CD14-positive monocyte (primary cell): ENCODE data around the gene ESPNL. TPM values are rescaled to one million over a fixed set of nuclear protein-coding genes. Genes with fewer than 3 reads are reported as not detected.

Experiments used
- DNase-seq, 3 donors: peaks; one replicate each; pipeline ENCODE4 v3.0.0-alpha.2; 2011 to 2022
- H2AFZ ChIP-seq: 2 replicates; pipeline ENCODE4 v1.6.0; 2012; ENCODE audit warnings: mild to moderate bottlenecking, low read depth, low read length, inconsistent platforms; ENCODE audit not compliant: insufficient read depth, poor library complexity, severe bottlenecking
- H3K27ac ChIP-seq, 2 donors: 1 replicate in 1 of 2; 2 replicates in 1 of 2; pipeline ENCODE4 v1.5.1; 2012 to 2013; ENCODE audit warnings: low read length in 2 of 2, control low read depth in 1 of 2, inconsistent platforms in 1 of 2, low read depth in 1 of 2, mild to moderate bottlenecking in 1 of 2
- H3K27me3 ChIP-seq, 2 donors: one replicate each; pipeline versions ENCODE4 v1.6.0 to v1.6.1; 2011 to 2013; ENCODE audit warnings: low read length in 2 of 2; ENCODE audit not compliant: control insufficient read depth in 2 of 2, insufficient read depth in 2 of 2
- H3K36me3 ChIP-seq, 2 donors: replicated peaks in 1 of 2; 1 replicate in 1 of 2; 2 replicates in 1 of 2; pipeline versions ENCODE4 v1.5.1 to v1.6.1; 2012 to 2013; ENCODE audit warnings: low read length in 2 of 2, control low read depth in 1 of 2, inconsistent platforms in 1 of 2, mild to moderate bottlenecking in 1 of 2; ENCODE audit not compliant: insufficient read depth in 2 of 2, control insufficient read depth in 1 of 2
- H3K4me1 ChIP-seq, 2 donors: 1 replicate in 1 of 2; 2 replicates in 1 of 2; pipeline versions ENCODE4 v1.5.1 to v1.6.1; 2012 to 2013; ENCODE audit warnings: low read length in 2 of 2, control low read depth in 1 of 2, inconsistent platforms in 1 of 2, mild to moderate bottlenecking in 1 of 2, moderate library complexity in 1 of 2; ENCODE audit not compliant: insufficient read depth in 2 of 2, control insufficient read depth in 1 of 2
- H3K4me2 ChIP-seq: replicated peaks from 2 replicates; pipeline ENCODE3; 2012; ENCODE audit warnings: low read length, moderate library complexity, mild to moderate bottlenecking; ENCODE audit not compliant: poor library complexity, severe bottlenecking; ENCODE audit errors: extremely low read depth
- H3K4me3 ChIP-seq, 3 experiments: fragments of 200-600 bp in 1 of 3; sonication (generic) in 1 of 3; replicated peaks in 1 of 3; 1 replicate in 2 of 3; 2 replicates in 1 of 3; pipeline ENCODE4 v1.5.1; 2011 to 2013; ENCODE audit warnings: low read length in 3 of 3, mild to moderate bottlenecking in 3 of 3, control low read depth in 2 of 3, low read depth in 2 of 3, inconsistent platforms in 1 of 3, moderate library complexity in 1 of 3
- H3K79me2 ChIP-seq: 2 replicates; pipeline ENCODE4 v1.6.0; 2012; ENCODE audit warnings: mild to moderate bottlenecking, control low read depth, inconsistent platforms, low read length, moderate library complexity; ENCODE audit not compliant: insufficient read depth
- H3K9ac ChIP-seq: 2 replicates; pipeline ENCODE4 v1.6.0; 2017; ENCODE audit warnings: low read length, mild to moderate bottlenecking; ENCODE audit not compliant: insufficient read depth, poor library complexity, severe bottlenecking
- H3K9me3 ChIP-seq, 2 donors: replicated peaks in 1 of 2; 1 replicate in 1 of 2; 2 replicates in 1 of 2; pipeline versions ENCODE4 v1.5.1 to v1.6.1; 2012 to 2013; ENCODE audit warnings: low read length in 2 of 2, control low read depth in 1 of 2; ENCODE audit not compliant: control insufficient read depth in 1 of 2, insufficient read depth in 1 of 2
- H4K20me1 ChIP-seq: 2 replicates; pipeline ENCODE4 v1.6.0; 2012; ENCODE audit warnings: mild to moderate bottlenecking, low read length, control low read depth, moderate library complexity; ENCODE audit not compliant: insufficient read depth
- H3K27ac Mint-ChIP-seq, 7 donors: one replicate each; pipeline ENCODE4 v1.8.0; 2020; ENCODE audit warnings: mild to moderate bottlenecking in 7 of 7, mixed read lengths in 7 of 7, moderate library complexity in 6 of 7, inconsistent platforms in 2 of 7
- H3K27me3 Mint-ChIP-seq, 3 donors: one replicate each; pipeline ENCODE4 v1.8.0; 2021 to 2022; ENCODE audit warnings: low read depth in 3 of 3, mild to moderate bottlenecking in 3 of 3, mixed read lengths in 3 of 3, moderate library complexity in 3 of 3, inconsistent platforms in 1 of 3
- H3K36me3 Mint-ChIP-seq, 2 donors: one replicate each; pipeline ENCODE4 v1.8.0; 2020; ENCODE audit warnings: mixed read lengths in 2 of 2, inconsistent platforms in 1 of 2, mild to moderate bottlenecking in 1 of 2
- H3K4me1 Mint-ChIP-seq: one replicate; pipeline ENCODE4 v1.8.0; 2020; ENCODE audit warnings: mild to moderate bottlenecking, mixed read lengths
- H3K4me3 Mint-ChIP-seq, 2 donors: one replicate each; pipeline ENCODE4 v1.8.0; 2020; ENCODE audit warnings: mild to moderate bottlenecking in 2 of 2, mixed read lengths in 2 of 2, moderate library complexity in 1 of 2
- H3K9me3 Mint-ChIP-seq, 7 donors: one replicate each; pipeline ENCODE4 v1.8.0; 2020 to 2022; ENCODE audit warnings: mixed read lengths in 7 of 7, mild to moderate bottlenecking in 6 of 7, moderate library complexity in 6 of 7, inconsistent platforms in 2 of 7
- CTCF ChIP-seq: fragments of 200-600 bp; IDR thresholded peaks from one replicate; pipeline ENCODE4 v1.8.0; 2022; ENCODE audit warnings: antibody characterized with exemption, mild to moderate bottlenecking
- WGBS: methylation state at CpG from one replicate; pipeline ENCODE4 v1.1.5; 2013; ENCODE audit warnings: missing lambda C conversion rate; ENCODE audit not compliant: insufficient coverage; 5-methylcytosine and 5-hydroxymethylcytosine counted together
- intact Hi-C, 2 donors: fragments of 100-400 bp; cut with micrococcal nuclease; formaldehyde crosslinking; loops; one replicate each; pipeline versions ENCODE4 v1.15.0 to v1.15.1; 2023
- polyA plus RNA-seq, 3 donors: library from polyadenylated mRNA; depleted of rRNA in 1 of 3; unstranded in 2 of 3; stranded (reverse) in 1 of 3; fragments of 300-500 nt in 2 of 3; fragments of >200 nt in 1 of 3; fragmentation: Illumina TruSeq in 2 of 3; gene quantifications; 1 replicate in 2 of 3; 2 replicates in 1 of 3; pipeline ENCODE4 v1.2.3, GENCODE V29; 2012 to 2021

The ESPNL gene
- polyA plus RNA-seq, 3 donors: not detected

- no peak overlapping the region for H2AFZ ChIP-seq
- peaks cover 15% of the 10 kb centered on the region for H3K4me1 Mint-ChIP-seq
- no peak overlapping the region for H3K27ac ChIP-seq
- H3K9me3 ChIP-seq: peaks cover 0 to 7% of the 10 kb centered on the region in 2 donors
- no peaks in the 10 kb centered on the region for H4K20me1 ChIP-seq
- H3K36me3 Mint-ChIP-seq: peaks cover 11% of the 10 kb centered on the region in 2 donors
- peaks cover 7 to 53% of the 10 kb centered on the region in 2 donors for H3K27me3 ChIP-seq
- H3K36me3 ChIP-seq: peaks cover 3 to 6% of the 10 kb centered on the region in 2 donors
- WGBS: 82% methylated on average over 10 of the region's 15 CpGs
- no peak for TF ChIP-seq CTCF
- H3K4me2 ChIP-seq: no peak overlapping the region
- H3K4me3 Mint-ChIP-seq: peak overlapping the region in 1 of 2 donors; percentile 51
- no peaks in the 10 kb centered on the region for H3K79me2 ChIP-seq
- peaks cover 0 to 14% (median 0%) of the 10 kb centered on the region in 7 donors for H3K9me3 Mint-ChIP-seq
- no peak overlapping the region for H3K27ac Mint-ChIP-seq
- peaks cover 7 to 8% of the 10 kb centered on the region in 2 donors for H3K4me1 ChIP-seq
- peaks cover 47 to 72% (median 61%) of the 10 kb centered on the region in 3 donors for H3K27me3 Mint-ChIP-seq
- H3K9ac ChIP-seq: no peak overlapping the region
- no peak overlapping the region for H3K4me3 ChIP-seq
- no peak for DNase-seq
- intact Hi-C loops: no loop called here
These were observed 62.8 kb downstream of the ESPNL start for GRCh38 chr2:238162846-238163441.

- Histone ChIP-seq H3K4me1 (peaks cover 7 to 8% of the 10 kb centered on the region in 2 donors), H3K27ac (no peak overlapping the region), H3K4me2 (no peak overlapping the region), H2AFZ (no peak overlapping the region), H3K9ac (no peak overlapping the region), H3K79me2 (no peaks in the 10 kb centered on the region), H3K27me3 (peaks cover 7 to 47% of the 10 kb centered on the region in 2 donors), H4K20me1 (no peaks in the 10 kb centered on the region), H3K4me3 (no peak overlapping the region), H3K9me3 (peaks cover 0 to 7% of the 10 kb centered on the region in 2 donors), H3K36me3 (peaks cover 5 to 13% of the 10 kb centered on the region in 2 donors)
- Mint-ChIP-seq H3K36me3 (peaks cover 18% of the 10 kb centered on the region in 2 donors), H3K27ac (no peak overlapping the region), H3K27me3 (peaks cover 46 to 66% (median 55%) of the 10 kb centered on the region in 3 donors), H3K9me3 (peaks cover 0 to 14% (median 0%) of the 10 kb centered on the region in 7 donors), H3K4me1 (peaks cover 15% of the 10 kb centered on the region), H3K4me3 (peak overlapping the region in 1 of 2 donors; percentile 51)
- DNase-seq: no peak
- intact Hi-C loops: no loop called here
- no peak for TF ChIP-seq CTCF
- WGBS: 3% methylated on average over 95 of the region's 95 CpGs
These were observed 63.5 kb downstream of the ESPNL start for GRCh38 chr2:238163481-238164198.
